PFSK-1 (cell line): ENCODE results near the gene SSNA1.

Source experiments
- FOXP2 ChIP-seq: optimal IDR thresholded peaks from 2 replicates; pipeline ENCODE3; 2011; ENCODE audit warnings: borderline replicate concordance, control low read depth, inconsistent platforms; ENCODE audit not compliant: insufficient read depth; ENCODE audit errors: extremely low read length, extremely low read depth
- POLR2AphosphoS5 ChIP-seq: IDR thresholded peaks from 2 replicates; pipeline ENCODE4 v1.6.1; 2012; ENCODE audit warnings: low read depth, mild to moderate bottlenecking, control low read depth, low read length, moderate library complexity
- SIN3A ChIP-seq: IDR thresholded peaks from 2 replicates; pipeline ENCODE4 v1.6.1; 2012; ENCODE audit warnings: mild to moderate bottlenecking, low read length, moderate library complexity, borderline replicate concordance; ENCODE audit not compliant: insufficient read depth
- TAF1 ChIP-seq: IDR thresholded peaks from 2 replicates; pipeline ENCODE4 v1.6.1; 2012; ENCODE audit warnings: low read length, control low read depth, borderline replicate concordance; ENCODE audit not compliant: insufficient read depth
- TF ChIP-seq, protein P1 (sequence below), 2 experiments: IDR thresholded peaks; 2 replicates each; pipeline versions ENCODE4 v1.6.1 to v1.8.0; 2011 to 2012; ENCODE audit warnings: low read depth in 2 of 2, low read length in 2 of 2, control low read depth in 1 of 2, inconsistent platforms in 1 of 2, mild to moderate bottlenecking in 1 of 2, moderate library complexity in 1 of 2; ENCODE audit not compliant: insufficient read depth in 1 of 2

DNA sequence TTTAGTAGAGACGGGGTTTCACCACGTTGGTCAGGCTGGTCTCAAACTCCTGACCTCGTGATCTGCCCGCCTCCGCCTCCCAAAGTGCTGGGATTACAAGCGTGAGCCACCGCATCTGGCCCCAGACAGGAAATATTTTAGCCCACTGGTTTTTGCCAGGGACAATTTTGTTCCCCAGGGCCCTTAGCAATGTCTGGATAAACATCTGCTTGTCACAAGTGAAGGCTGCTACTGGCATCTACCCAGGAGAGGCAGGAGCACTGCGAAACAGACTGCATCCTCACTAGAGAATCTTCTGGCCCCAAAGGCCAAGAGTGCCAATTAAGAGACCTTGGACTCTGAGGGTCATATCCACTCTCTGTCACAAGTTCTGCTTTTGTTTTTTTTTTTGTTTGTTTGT, 14.5 kb downstream of the SSNA1 start:
- no peak for TF ChIP-seq FOXP2
- TF ChIP-seq POLR2AphosphoS5, result no peak
- TF ChIP-seq, protein P1, sequence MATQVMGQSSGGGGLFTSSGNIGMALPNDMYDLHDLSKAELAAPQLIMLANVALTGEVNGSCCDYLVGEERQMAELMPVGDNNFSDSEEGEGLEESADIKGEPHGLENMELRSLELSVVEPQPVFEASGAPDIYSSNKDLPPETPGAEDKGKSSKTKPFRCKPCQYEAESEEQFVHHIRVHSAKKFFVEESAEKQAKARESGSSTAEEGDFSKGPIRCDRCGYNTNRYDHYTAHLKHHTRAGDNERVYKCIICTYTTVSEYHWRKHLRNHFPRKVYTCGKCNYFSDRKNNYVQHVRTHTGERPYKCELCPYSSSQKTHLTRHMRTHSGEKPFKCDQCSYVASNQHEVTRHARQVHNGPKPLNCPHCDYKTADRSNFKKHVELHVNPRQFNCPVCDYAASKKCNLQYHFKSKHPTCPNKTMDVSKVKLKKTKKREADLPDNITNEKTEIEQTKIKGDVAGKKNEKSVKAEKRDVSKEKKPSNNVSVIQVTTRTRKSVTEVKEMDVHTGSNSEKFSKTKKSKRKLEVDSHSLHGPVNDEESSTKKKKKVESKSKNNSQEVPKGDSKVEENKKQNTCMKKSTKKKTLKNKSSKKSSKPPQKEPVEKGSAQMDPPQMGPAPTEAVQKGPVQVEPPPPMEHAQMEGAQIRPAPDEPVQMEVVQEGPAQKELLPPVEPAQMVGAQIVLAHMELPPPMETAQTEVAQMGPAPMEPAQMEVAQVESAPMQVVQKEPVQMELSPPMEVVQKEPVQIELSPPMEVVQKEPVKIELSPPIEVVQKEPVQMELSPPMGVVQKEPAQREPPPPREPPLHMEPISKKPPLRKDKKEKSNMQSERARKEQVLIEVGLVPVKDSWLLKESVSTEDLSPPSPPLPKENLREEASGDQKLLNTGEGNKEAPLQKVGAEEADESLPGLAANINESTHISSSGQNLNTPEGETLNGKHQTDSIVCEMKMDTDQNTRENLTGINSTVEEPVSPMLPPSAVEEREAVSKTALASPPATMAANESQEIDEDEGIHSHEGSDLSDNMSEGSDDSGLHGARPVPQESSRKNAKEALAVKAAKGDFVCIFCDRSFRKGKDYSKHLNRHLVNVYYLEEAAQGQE (IDR thresholded peaks at IDR 0.05; ENCODE audit: insufficient read depth in 1 of 2, low read depth in 2 of 2, low read length in 2 of 2), result no peak
- no peak for TF ChIP-seq TAF1
- TF ChIP-seq SIN3A, result no peak
